Vagina (tissue), 2 donors: ENCODE results near the gene RILPL1. TPM values are rescaled to one million over a fixed set of nuclear protein-coding genes. Genes with fewer than 3 reads are reported as not detected.
"Not testable (repeated sequence)": the region's sequence is repeated elsewhere in the genome, so short reads cannot be mapped to it uniquely, and the experiment has no call there.

Experiments
- DNase-seq, 2 donors: peaks; one replicate each; pipeline ENCODE4 v3.0.0-alpha.2; 2017; ENCODE audit errors: extremely low spot score in 2 of 2
- H3K27ac ChIP-seq: fragments of 200-600 bp; sonication (generic); one replicate; pipeline ENCODE4 v1.5.1; 2019
- H3K27me3 ChIP-seq: fragments of 200-600 bp; sonication (generic); one replicate; pipeline ENCODE4 v1.5.1; 2019
- H3K36me3 ChIP-seq, 2 donors: fragments of 200-600 bp; sonication (generic); one replicate each; pipeline ENCODE4 v1.5.1; 2017 to 2019
- H3K4me1 ChIP-seq: fragments of 200-600 bp; sonication (generic); one replicate; pipeline ENCODE4 v1.5.1; 2019
- H3K4me3 ChIP-seq, 2 donors: fragments of 200-600 bp; sonication (generic); 1 replicate in 1 of 2; 2 replicates in 1 of 2; pipeline ENCODE4 v1.5.1; 2016 to 2019
- H3K9me3 ChIP-seq: fragments of 200-600 bp; sonication (generic); one replicate; pipeline ENCODE4 v1.5.1; 2019
- POLR2A ChIP-seq, 2 donors: fragments of 450-650 bp; IDR thresholded peaks; one replicate each; pipeline ENCODE4 v1.6.1; 2017; ENCODE audit warnings: antibody characterized with exemption in 2 of 2, mild to moderate bottlenecking in 2 of 2, moderate library complexity in 2 of 2
- POLR2AphosphoS5 ChIP-seq, 2 donors: sonication (generic); formaldehyde crosslinking; IDR thresholded peaks; one replicate each; pipeline ENCODE4 v1.9.0; 2017; ENCODE audit warnings: antibody characterized with exemption in 2 of 2, mild to moderate bottlenecking in 2 of 2, low read depth in 1 of 2; ENCODE audit not compliant: insufficient read depth in 1 of 2
- intact Hi-C: fragments of 100-400 bp; cut with DNase I; formaldehyde crosslinking; loops from one replicate; pipeline ENCODE4 v1.15.1; 2023
- total RNA-seq: library from RNA; depleted of rRNA; stranded (reverse); fragments of >200 nt; gene quantifications from one replicate; pipeline ENCODE4 v1.2.3, GENCODE V29; 2016
- TF ChIP-seq, protein P1 (sequence below), 3 experiments: fragments of 450-650 bp in 2 of 3; fragments of 200-600 bp in 1 of 3; sonication (generic) in 1 of 3; IDR thresholded peaks; one replicate each; pipeline ENCODE4 v1.5.1; 2017 to 2019; ENCODE audit warnings: antibody characterized with exemption in 3 of 3, mild to moderate bottlenecking in 2 of 3, moderate library complexity in 2 of 3

Gene RILPL1
- total RNA-seq, 1 donor from 2014 or later = 29.7 TPM

DNA sequence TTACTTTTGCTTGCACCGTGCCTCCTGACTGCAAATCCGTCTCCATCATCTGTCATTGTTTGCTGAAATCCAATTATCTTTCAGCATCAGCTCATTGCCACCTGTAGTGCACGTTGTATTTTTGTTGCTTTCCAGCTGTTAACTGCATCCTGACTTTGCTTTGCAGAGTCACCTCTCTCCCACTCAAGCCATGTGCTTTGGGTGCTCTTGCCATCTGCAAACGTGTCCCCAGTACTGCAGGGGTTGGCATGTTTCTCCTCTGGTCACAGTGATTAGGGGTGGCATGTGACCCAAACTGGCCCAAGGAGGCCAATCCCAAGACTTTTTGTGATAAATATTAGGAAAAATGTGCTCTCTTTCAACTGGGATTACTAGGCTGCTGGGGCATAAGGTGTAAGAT lies 40.4 kb upstream of the RILPL1 start:
- Histone ChIP-seq H3K9me3 (no peaks in the 10 kb centered on the region), H3K36me3 (peaks cover 0 to 4% of the 10 kb centered on the region in 2 donors), H3K27ac (no peak overlapping the region), H3K27me3 (no peaks in the 10 kb centered on the region), H3K4me3 (no peak overlapping the region), H3K4me1 (no peaks in the 10 kb centered on the region)
- TF ChIP-seq POLR2AphosphoS5 (IDR thresholded peaks at IDR 0.05; ENCODE audit: insufficient read depth in 1 of 2, low read depth in 1 of 2) (no peak), POLR2A (IDR thresholded peaks at IDR 0.05) (no peak)
- TF ChIP-seq, protein P1, sequence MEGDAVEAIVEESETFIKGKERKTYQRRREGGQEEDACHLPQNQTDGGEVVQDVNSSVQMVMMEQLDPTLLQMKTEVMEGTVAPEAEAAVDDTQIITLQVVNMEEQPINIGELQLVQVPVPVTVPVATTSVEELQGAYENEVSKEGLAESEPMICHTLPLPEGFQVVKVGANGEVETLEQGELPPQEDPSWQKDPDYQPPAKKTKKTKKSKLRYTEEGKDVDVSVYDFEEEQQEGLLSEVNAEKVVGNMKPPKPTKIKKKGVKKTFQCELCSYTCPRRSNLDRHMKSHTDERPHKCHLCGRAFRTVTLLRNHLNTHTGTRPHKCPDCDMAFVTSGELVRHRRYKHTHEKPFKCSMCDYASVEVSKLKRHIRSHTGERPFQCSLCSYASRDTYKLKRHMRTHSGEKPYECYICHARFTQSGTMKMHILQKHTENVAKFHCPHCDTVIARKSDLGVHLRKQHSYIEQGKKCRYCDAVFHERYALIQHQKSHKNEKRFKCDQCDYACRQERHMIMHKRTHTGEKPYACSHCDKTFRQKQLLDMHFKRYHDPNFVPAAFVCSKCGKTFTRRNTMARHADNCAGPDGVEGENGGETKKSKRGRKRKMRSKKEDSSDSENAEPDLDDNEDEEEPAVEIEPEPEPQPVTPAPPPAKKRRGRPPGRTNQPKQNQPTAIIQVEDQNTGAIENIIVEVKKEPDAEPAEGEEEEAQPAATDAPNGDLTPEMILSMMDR (IDR thresholded peaks at IDR 0.05) = no peak
- no peak for DNase-seq
- intact Hi-C loops = no loop called here

DNA sequence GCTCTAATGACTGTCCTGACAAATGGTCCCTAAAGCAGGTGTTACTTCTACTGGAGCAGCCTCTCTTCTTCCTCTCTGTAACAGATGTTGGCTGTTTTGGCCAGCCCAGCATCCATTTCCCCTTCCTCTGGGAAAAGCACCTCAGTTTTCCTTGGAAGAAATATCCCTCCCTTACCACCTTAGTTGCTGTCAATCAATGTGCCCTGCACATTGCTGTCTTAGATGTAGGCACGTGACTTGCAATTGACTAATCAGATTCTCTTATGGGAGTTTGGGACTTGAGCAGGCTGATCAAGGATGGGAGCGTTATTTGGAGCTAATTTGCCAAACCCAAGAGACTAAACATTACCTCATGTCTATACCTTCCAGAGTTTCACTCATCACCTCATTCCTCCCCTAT lies 38.9 kb upstream of the RILPL1 start:
- Histone ChIP-seq H3K36me3 (peaks cover 0 to 4% of the 10 kb centered on the region in 2 donors), H3K27ac (no peak overlapping the region), H3K9me3 (no peaks in the 10 kb centered on the region), H3K4me1 (no peaks in the 10 kb centered on the region), H3K4me3 (no peak overlapping the region), H3K27me3 (no peaks in the 10 kb centered on the region)
- no peak for TF ChIP-seq POLR2A (IDR thresholded peaks at IDR 0.05)
- intact Hi-C loops = no loop called here
- DNase-seq = no peak

DNA sequence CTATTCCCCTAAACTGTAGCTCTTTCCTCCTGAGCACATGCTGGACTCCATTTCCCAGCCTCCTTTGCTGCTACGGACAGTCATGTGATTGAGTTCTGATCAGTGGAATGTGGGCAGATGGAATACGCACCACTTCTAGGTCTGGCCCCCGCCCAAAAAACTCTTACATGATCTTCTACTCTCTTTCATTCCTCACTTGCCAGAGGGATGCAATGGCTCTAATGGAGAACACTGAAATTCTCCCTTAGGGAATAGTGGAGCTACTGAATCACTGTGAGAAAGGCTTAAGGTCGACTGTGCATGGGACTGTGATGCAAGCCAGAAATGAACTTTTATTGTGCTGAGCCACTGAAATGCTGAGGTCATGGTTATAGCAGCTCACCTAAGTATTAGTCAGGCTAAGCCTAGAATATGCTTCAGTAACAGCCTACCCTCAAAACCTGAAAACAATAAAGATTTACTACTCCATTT lies 37.9 kb upstream of the RILPL1 start:
- Histone ChIP-seq H3K4me3 (no peak overlapping the region), H3K27ac (no peak overlapping the region), H3K4me1 (no peaks in the 10 kb centered on the region), H3K27me3 (no peaks in the 10 kb centered on the region), H3K9me3 (no peaks in the 10 kb centered on the region), H3K36me3 (peaks cover 0 to 4% of the 10 kb centered on the region in 2 donors)
- no peak for TF ChIP-seq POLR2AphosphoS5 (IDR thresholded peaks at IDR 0.05; ENCODE audit: insufficient read depth in 1 of 2, low read depth in 1 of 2)
- TF ChIP-seq, protein P1 (IDR thresholded peaks at IDR 0.05) = no peak
- TF ChIP-seq POLR2A (IDR thresholded peaks at IDR 0.05) = no peak
- no peak for DNase-seq
- intact Hi-C loops = no loop called here

DNA sequence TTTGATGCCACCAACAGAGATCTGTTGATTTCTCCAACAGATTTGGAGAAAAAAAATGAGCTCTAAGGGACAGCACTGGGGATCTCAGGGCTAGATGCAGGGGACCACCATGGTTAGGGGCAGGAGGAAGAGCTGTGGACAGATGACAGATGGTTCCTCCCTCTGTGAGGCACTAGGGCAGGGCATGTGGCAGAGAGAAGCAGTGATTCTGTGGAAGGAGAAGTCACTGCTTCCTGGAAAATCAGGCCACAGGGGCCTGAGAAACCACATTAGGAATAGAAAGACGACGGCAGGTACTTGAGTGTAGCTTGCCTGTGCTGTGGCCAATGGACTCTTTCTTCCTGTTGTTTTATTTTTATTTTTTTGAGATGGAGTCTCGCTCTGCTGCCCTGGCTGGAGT lies 25.9 kb upstream of the RILPL1 start:
- no peaks in the 10 kb centered on the region for H3K9me3 ChIP-seq
- no peak for DNase-seq
- H3K27ac ChIP-seq = no peak overlapping the region
- intact Hi-C loops = no loop called here
- TF ChIP-seq POLR2AphosphoS5 (IDR thresholded peaks at IDR 0.05; ENCODE audit: insufficient read depth in 1 of 2, low read depth in 1 of 2) = no peak
- TF ChIP-seq, protein P1 (IDR thresholded peaks at IDR 0.05) = no peak
- no peak for TF ChIP-seq POLR2A (IDR thresholded peaks at IDR 0.05)
- H3K4me3 ChIP-seq = no peak overlapping the region
- no peaks in the 10 kb centered on the region for H3K27me3 ChIP-seq
- H3K36me3 ChIP-seq = no peaks in the 10 kb centered on the region
- H3K4me1 ChIP-seq = no peaks in the 10 kb centered on the region

DNA sequence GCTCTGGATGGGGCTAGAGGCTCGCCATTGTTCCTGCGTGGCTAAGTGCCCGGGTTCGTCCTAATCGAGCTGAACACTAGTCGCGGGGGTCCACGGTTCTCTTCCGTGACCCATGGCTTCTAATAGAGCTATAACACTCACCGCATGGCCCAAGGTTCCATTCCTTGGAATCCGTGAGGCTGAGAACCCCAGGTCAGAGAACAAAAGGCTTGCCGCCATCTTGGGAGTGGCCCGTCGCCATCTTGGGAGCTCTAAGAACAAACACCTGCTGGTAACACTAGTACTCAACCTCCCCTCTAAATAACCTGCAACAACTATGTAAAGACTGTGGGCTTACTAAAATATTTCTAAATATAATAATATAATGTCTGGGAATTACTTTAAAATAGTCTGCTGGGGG lies 25.0 kb upstream of the RILPL1 start:
- H3K9me3 ChIP-seq, H3K27me3 ChIP-seq, H3K4me1 ChIP-seq, H3K27ac ChIP-seq, intact Hi-C loops, H3K4me3 ChIP-seq, H3K36me3 ChIP-seq, DNase-seq: not testable (repeated sequence)

DNA sequence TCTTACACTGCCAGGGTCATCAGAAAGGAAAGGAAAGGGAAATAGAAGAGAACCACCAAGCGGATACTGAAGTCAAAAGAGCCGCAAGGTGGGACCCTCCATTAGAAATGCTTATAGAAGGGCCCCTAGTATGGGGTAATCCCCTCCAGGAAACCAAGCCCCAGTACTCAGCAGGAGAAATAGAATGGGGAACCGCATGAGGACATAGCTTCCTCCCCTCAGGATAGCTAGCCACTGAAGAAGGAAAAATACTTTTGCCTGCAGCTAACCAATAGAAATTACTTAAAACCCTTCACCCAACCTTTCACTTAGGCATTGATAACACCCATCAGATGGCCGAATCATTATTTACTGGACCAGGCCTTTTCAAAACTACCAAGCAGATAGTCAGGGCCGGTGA lies 21.3 kb upstream of the RILPL1 start:
- DNase-seq, H3K4me3 ChIP-seq, H3K27ac ChIP-seq, H3K4me1 ChIP-seq, H3K9me3 ChIP-seq, H3K36me3 ChIP-seq, H3K27me3 ChIP-seq, intact Hi-C loops: not testable (repeated sequence)

DNA sequence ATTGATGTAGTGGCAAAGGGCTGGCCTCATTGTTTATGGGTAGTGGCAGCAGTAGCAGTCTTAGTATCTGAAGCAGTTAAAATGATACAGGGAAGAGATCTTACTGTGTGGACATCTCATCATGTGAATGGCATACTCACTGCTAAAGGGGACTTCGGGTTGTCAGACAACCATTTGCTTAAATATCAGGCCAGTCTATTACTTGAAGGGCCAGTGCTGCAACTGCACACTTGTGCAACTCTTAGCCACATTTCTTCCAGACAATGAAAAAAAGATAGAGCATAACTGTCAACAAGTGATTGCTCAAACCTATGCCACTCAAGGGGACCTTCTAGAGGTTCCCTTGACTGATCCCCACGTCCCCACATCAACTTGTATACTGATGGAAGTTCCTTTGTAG lies 20.6 kb upstream of the RILPL1 start:
- H3K27ac ChIP-seq, H3K36me3 ChIP-seq, H3K4me3 ChIP-seq, intact Hi-C loops, DNase-seq, H3K27me3 ChIP-seq, H3K9me3 ChIP-seq, H3K4me1 ChIP-seq: not testable (repeated sequence)
